Measurements from ENCODE around the gene ADAM21.
"Not testable (repeated sequence)": the region's sequence is repeated elsewhere in the genome, so short reads cannot be mapped to it uniquely, and the experiment has no call there.

ADAM21 gene

GRCh38 chr14:70454731-70455130 lies 2.8 kb downstream of the ADAM21 start:
- TF ChIP-seq CTCF (conservative IDR thresholded peaks at IDR 0.05; ENCODE audit: control insufficient read depth, insufficient read depth, low read depth, low read length): no peak
- H3K4me3 ChIP-seq (ENCODE audit: control insufficient read depth, low read depth, low read length): no peak overlapping the region
- no peak for DNase-seq (ENCODE audit: low read depth)

- DNase-seq (ENCODE audit: low read depth): no peak
- H3K4me3 ChIP-seq (ENCODE audit: control insufficient read depth, low read depth, low read length): no peak overlapping the region
- no peak for TF ChIP-seq CTCF (conservative IDR thresholded peaks at IDR 0.05; ENCODE audit: control insufficient read depth, insufficient read depth, low read depth, low read length)
Observed at GRCh38 chr14:70468731-70469130, 16.8 kb downstream of the ADAM21 start.

GRCh38 chr14:70470863-70471563 lies 19.0 kb downstream of the ADAM21 start:
- not testable (repeated sequence) for DNase-seq (ENCODE audit: low read depth); H3K4me3 ChIP-seq (ENCODE audit: control insufficient read depth, low read depth, low read length)

GRCh38 chr14:70472253-70473159 lies 20.5 kb downstream of the ADAM21 start:
- TF ChIP-seq CTCF (conservative IDR thresholded peaks at IDR 0.05; ENCODE audit: control insufficient read depth, insufficient read depth, low read depth, low read length): no peak
- no peak overlapping the region for H3K4me3 ChIP-seq (ENCODE audit: control insufficient read depth, low read depth, low read length)
- DNase-seq (ENCODE audit: low read depth): no peak

- no peak for TF ChIP-seq CTCF (conservative IDR thresholded peaks at IDR 0.05; ENCODE audit: control insufficient read depth, insufficient read depth, low read depth, low read length)
- DNase-seq (ENCODE audit: low read depth): no peak
- no peak overlapping the region for H3K4me3 ChIP-seq (ENCODE audit: control insufficient read depth, low read depth, low read length)
Observed at GRCh38 chr14:70473825-70474224, 21.9 kb downstream of the ADAM21 start.

- not testable (repeated sequence) for H3K4me3 ChIP-seq (ENCODE audit: control insufficient read depth, low read depth, low read length); DNase-seq (ENCODE audit: low read depth)
Observed at GRCh38 chr14:70475459-70475858, 23.5 kb downstream of the ADAM21 start.

- H3K4me3 ChIP-seq (ENCODE audit: control insufficient read depth, low read depth, low read length); DNase-seq (ENCODE audit: low read depth): not testable (repeated sequence)
Observed at GRCh38 chr14:70477356-70478105, 25.6 kb downstream of the ADAM21 start.

Measured in fibroblast of mammary gland (primary cell).